GM18867 (cell line): ENCODE data around the gene CDK5.
"Not testable (repeated sequence)": the region's sequence is repeated elsewhere in the genome, so short reads cannot be mapped to it uniquely, and the experiment has no call there.

Source experiments
- ATAC-seq: cut with Tn5 transposase; IDR thresholded peaks from one replicate; pipeline ENCODE4 v1.9.1; 2021; ENCODE audit warnings: mild to moderate bottlenecking, moderate library complexity; ENCODE audit not compliant: unreplicated experiment

Gene CDK5

DNA sequence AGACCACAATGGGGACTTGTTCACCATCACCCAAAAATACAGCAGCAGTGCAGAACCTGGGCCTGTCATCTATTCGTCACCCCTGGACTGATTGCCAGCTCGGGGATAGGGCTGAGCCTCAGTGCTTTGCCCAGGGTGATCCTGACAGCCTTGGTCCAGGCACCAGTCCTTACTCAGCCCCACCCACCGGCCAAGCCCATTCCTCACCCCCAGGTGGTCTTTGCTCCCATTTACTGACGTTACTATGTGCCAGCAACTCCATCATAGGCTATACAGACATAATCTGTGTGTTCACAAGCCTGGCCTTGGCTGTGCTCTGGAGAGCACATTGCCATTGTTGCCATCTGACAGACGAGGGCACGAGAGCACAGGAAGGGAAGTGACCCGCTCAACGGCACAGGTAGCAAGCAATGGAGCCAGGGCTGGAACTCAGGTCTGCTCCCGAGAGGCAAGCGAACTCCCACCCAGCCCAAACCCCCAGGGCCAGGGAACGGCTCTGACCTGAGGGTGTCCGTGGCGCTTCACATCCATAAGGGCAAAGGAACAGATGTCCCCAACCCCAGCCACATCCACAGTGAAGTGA lies 40.2 kb downstream of the CDK5 start:
- no peak for ATAC-seq

DNA sequence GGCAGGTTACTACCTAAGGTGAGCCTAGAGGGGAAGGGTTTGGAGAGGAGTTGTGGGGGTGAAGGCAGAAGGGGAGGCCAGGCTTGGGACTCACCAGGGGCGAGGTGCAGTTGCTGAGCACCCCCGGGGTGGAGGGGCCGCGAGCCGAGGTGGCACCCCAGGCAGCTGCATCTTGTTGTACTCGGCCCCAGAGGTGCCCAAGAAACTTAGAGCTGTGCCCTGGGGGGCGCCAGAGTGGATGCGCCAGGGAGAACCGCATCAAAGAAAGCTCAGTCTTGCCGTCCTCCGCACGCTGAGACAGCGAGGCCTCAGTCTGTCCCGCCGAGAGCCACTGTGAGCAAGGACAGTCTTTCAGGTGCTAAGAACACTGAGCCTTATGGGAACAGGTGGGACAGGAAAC lies 40.8 kb downstream of the CDK5 start:
- no peak for ATAC-seq

DNA sequence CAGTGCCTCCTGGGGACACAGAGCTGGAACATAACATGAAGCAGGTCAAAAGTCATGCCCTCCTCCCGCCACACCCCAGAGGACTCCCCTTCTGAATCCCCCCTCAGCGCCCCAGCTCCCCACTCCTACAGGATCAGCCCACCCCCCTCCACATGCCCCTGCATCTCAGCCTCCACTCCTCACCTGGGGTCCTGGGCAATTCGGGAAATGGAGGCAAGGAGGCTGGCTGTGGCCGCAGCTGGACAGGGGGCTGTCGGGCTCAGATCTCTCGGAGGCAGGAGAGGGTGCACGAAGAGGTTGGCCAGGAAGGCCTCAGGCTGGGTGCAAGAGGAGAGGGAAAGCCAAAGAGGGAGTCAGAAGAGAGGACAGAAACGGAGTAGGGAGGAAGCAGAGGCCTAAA lies 41.2 kb downstream of the CDK5 start:
- ATAC-seq, result no peak

DNA sequence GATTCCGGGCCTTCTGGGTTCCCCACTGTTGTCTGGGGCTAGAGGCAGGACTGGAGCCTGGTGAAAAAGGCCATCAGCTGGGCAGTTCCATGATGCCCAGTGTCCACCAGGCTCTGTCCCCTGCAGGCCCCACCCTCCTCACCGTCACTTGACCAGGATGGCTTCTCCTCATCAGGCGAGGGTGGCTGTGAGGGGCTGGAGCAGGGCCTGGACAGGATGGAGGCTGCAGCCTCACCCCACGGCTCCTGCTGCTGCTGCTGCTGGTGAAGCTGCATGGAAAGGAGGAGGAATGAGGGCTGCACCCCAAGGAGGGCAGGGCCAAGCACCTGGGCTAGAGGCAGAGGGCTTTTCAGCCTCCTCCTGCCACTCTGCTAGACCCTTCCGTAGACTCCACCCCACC lies 41.7 kb downstream of the CDK5 start:
- ATAC-seq, result no peak

DNA sequence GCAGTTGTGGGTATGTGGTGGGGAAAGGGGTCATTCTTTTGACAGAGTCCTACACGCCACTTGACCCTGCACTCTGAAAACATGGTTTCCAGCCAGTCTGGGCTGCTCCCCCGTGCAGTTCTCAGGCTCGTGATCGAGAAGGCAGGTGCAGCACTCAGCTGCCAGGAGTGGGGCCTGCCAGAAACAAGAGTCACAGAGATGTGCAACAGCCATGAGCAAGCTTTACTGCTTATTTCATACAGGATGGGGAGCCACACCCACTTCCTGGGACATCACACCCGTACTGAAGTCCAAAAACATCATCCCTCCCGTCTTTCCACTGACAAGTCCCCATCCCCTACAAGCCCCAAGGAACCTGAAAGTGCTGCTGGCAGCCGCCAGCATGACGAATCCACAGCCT lies 42.7 kb downstream of the CDK5 start:
- no peak for ATAC-seq

DNA sequence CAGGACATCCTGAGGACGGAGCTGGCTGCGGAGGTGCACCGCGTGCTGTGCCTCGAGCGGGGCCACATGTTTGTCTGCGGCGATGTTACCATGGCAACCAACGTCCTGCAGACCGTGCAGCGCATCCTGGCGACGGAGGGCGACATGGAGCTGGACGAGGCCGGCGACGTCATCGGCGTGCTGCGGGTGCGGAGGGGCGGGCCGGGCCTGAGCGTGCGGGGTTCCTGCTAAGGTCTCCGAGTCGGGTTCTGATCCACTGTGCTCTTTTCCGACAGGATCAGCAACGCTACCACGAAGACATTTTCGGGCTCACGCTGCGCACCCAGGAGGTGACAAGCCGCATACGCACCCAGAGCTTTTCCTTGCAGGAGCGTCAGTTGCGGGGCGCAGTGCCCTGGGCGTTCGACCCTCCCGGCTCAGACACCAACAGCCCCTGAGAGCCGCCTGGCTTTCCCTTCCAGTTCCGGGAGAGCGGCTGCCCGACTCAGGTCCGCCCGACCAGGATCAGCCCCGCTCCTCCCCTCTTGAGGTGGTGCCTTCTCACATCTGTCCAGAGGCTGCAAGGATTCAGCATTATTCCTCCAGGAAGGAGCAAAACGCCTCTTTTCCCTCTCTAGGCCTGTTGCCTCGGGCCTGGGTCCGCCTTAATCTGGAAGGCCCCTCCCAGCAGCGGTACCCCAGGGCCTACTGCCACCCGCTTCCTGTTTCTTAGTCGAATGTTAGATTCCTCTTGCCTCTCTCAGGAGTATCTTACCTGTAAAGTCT lies 43.8 kb downstream of the CDK5 start:
- no peak for ATAC-seq

DNA sequence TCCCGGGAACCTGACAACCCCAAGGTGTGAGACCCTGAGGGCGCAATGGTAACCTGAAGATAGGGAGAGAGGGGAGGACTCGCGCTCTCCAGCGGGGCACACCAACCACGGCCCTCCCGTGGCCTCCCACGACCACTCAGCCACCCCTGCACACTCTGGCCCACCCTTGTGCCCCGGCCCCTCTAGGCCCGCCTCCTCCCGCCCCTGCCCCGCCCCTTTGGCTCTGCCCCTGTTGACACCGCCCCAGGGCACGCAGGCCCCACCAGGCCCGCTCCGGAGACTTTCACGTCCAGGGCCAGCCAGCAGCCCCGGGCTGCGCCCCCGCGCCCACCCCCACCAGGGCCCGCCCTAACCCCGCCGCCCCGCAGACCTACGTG lies 44.4 kb downstream of the CDK5 start:
- no peak for ATAC-seq

DNA sequence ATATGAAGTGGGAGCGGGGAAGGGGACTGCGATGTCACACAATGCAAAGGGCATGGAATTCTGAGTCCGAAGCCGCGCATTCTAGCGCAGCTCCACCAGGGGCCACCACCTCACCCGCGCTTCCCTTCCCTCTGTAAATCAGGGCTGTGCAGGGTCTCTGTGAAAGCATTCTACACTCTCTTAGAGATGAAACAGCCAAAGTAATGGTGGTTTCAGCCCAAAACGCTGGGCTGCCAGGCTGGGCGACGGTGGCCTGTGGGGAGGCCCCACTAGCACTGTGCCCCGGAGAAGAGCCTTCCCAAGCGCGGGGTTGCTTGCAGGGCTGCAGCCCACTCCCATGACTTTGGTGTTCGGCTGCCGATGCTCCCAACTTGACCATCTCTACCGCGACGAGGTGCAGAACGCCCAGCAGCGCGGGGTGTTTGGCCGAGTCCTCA lies 44.8 kb downstream of the CDK5 start:
- ATAC-seq, result no peak

DNA sequence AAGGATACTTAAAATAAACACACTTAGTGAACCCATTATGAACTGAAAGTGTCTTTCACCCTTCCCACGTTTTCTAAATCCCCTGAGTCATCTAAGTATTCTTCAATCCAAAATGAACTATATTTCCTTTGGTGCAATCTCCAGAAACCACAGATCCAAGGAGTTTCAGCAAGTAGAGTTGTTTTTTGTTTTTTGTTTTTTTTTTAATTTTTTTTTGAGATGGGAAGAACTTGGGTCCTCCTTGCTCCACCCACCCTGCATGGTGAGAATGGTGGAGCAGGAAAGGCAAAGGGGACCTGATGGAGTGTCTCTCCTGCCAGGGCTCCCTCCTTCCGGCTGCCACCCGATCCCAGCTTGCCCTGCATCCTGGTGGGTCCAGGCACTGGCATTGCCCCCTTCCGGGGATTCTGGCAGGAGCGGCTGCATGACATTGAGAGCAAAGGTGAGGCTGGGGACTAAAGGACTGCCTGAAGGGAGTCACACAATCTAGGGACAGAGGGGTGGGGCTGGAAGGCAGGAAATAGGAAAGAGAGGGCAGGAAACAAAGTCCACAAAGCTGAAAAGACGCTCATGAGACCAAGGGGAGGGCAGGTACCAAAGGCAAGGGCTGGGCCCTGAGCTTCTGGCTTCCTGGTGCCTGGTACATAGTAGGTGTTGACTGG lies 45.5 kb downstream of the CDK5 start:
- no peak for ATAC-seq

DNA sequence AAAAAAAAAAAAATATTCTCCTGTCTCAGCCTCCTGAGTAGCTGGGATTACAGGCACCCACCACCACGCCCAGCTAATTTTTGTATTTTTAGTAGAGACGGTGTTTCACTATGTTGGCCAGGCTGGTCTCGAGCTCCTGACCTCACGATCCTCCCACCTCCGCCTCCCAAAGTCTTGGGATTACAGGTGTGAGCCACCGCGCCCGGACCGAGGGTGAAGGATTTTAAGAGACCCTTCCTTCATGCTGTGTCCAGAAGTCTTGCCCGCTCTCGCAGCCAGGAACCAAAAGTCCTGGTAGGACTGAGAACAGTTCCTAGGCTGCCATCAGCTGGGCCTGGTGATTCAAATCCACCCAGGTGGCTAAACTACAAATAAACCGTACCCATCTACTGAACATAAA lies 46.1 kb downstream of the CDK5 start:
- not testable (repeated sequence) for ATAC-seq

DNA sequence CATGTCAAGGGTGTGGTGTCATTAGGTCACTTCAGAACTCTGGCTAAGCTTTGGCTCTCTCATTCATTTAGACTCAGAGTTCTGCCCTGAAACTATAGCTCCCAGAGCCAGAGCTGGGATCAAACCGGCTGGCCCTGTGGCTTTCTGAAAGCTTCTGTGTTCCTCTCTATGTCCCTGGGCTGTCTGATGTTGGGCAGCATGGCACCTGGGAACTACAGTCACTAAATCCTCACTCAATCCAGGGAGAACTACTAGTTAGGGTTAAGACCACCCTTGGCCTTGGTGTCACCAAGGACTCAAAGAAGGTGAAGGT lies 46.6 kb downstream of the CDK5 start:
- ATAC-seq, result no peak

DNA sequence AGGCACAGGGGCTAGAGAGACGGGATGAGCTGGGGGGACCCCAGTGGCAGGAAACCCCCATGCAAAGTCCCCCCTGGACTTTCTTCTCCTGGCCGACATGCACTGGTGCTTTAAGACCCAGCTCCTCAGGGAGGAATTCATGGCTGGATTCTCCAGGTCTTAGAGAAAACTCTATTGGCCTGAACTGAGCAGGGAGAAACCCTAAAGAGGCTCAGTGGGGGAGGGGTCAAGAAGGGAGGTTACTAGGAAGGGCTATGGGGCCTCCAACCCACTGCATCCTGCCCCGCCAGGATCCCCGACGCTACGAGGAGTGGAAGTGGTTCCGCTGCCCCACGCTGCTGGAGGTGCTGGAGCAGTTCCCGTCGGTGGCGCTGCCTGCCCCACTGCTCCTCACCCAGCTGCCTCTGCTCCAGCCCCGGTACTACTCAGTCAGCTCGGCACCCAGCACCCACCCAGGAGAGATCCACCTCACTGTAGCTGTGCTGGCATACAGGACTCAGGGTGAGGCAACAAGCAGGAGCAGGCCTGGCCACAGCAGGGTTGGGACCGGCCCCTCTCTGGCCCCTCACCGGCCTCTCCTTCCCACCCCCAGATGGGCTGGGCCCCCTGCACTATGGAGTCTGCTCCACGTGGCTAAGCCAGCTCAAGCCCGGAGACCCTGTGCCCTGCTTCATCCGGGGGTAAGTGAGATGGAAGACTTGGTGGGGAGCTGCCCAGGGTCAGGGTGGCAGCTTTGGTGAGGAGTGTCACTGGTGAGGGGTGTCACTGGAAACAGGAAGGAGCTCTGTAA lies 47.2 kb downstream of the CDK5 start:
- ATAC-seq, result no peak

DNA sequence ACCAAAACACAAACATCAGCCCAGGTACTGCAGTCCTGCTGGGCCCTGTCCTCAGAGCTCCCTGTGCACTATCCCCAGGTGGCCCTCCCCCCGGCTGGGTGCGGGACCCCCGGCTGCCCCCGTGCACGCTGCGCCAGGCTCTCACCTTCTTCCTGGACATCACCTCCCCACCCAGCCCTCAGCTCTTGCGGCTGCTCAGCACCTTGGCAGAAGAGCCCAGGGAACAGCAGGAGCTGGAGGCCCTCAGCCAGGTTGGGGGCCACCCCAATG lies 47.7 kb downstream of the CDK5 start:
- ATAC-seq, result no peak

DNA sequence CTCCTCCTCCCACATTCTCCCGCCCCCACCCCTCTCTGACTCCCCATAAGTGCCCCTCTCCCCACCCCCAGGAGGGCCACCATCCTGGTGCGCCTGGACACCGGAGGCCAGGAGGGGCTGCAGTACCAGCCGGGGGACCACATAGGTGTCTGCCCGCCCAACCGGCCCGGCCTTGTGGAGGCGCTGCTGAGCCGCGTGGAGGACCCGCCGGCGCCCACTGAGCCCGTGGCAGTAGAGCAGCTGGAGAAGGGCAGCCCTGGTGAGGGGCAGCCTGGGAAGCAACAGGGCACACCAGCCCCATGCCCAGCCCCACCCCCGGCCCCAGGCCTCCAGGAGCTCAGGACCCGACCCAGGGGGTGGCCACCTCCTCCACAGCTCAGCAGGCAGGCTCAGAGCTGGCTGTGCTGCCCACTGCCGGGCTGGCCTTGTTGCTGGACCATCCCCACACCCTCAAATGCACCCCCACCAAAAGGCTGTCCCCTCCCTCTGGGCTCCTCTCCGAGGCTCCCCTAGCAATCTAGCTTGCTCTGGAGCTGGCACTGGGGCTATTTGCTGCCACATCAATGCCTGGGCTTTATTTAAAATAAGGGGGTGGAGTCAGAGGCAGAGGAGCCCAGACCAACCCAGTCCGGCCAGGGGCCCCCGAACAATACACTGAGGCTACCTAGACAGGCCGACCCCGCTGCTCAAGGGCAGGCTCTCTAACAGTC lies 48.2 kb downstream of the CDK5 start:
- ATAC-seq, result no peak

DNA sequence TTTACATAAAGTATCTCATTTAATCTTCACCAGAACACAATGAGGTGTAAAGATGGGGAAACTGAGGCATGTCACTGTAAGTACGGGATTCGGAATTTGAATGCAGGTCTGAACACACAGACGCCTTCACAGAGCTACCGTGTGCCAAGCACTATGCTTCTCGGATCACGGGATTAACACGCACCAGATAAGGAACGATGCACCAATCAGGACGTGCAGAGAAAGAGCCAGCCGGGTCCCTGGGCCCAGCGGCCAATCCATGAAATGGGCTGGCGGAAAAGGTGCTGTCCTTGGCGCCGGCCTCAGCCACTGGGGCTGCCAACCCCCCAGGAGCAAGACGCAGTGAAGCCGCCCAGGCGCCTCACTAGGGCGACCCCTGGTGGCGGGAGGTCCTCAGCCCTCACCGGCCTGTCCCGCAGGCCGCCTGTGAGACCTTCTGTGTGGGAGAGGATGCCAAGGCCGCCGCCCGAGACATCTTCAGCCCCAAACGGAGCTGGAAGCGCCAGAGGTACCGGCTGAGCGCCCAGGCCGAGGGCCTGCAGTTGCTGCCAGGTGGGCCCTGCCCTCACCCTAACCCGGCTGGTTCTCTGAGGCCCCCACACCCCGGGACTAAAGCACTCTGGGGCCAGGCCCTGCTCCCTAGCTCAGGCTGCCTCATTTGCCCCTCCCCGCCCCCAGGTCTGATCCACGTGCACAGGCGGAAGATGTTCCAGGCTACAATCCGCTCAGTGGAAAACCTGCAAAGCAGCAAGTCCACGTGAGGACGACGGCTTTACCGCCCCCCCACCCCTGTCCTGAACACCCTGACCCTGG lies 49.0 kb downstream of the CDK5 start:
- peak; percentile 81 for ATAC-seq

DNA sequence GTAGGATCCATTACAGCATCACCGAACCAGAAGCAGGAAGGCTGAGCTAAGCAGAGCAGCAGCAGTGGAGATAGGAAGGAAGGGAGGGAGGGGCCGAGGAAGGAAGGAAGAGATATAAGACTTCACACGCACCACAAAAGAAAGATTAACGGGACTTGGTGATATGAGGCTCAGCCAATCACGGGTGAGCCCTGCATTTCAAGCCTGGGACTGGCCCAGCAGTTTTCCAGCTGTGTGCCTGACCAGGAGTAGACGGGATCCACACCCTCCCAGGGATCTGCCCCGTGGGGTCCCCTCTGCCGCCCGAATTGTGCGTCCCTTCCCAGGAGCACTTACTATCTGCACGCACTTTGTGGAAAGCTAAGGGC lies 49.6 kb downstream of the CDK5 start:
- no peak for ATAC-seq

DNA sequence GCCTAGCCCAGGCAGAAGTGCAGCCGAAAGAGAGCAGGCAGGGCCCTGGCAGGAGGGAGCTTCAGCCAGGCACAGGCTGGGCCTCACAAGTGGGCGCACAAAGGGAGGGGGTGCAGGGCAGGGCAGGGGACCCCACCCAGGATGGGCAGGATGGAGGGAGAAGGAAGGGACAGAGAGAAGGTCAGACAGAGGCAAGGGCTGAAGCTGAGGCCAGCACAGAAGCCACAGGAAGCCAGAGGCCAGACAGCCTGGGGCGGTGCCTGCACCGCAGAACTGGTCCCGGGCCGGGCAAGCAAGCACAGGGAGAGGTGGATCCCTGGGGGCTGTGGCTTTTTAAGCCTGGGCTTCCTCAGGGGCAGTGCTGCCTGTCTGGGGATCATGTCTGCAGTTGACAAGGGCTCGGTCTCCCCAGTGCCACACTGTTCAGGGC lies 50.2 kb downstream of the CDK5 start:
- no peak for ATAC-seq

DNA sequence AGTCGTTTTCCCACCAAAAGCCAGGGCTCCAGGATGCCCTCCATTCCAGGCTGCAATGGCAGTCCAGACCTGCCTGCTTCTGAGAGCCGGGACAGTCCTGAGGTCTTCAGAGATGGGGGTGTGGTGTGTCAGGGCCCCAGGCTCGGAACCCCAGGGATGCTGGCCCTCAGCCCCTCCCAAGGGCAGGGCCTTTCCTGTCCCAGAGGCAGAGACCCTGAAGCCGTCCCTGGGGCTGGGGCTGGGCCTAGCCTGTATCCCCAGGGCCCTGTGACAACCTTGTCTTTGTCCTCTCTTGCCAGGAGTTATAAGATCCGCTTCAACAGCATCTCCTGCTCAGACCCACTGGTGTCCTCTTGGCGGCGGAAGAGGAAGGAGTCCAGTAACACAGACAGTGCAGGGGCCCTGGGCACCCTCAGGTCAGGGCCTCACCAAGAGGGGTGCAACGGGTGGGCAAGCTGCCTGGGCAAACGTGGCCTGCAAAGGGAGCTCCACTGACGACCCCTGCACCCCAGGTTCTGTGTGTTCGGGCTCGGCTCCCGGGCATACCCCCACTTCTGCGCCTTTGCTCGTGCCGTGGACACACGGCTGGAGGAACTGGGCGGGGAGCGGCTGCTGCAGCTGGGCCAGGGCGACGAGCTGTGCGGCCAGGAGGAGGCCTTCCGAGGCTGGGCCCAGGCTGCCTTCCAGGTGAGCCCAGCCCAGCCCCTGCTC lies 51.0 kb downstream of the CDK5 start:
- no peak for ATAC-seq

DNA sequence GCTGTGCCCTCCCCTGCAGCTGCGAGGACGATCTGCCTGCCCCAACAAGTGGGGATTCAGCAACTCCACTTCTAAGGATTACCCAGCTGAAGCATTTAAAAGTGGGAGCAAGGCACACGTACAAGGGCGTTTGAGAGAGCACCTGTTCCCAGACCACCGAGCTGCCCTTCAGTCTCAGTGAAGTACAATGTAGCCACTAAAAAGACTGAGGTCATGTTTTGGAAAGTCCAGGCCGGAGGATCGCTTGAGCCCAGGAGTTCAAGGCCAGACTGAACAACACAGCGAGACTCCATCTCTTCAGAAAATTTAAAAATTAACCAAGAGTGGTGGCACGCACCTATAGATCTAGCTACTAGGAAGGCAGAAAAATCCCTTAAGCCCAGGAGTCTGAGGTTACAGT lies 52.1 kb downstream of the CDK5 start:
- ATAC-seq, result no peak
